HepG2 (cell line): Measurements from ENCODE around the gene FOXN3. TPM values are rescaled to one million over a fixed set of nuclear protein-coding genes. Genes with fewer than 3 reads are reported as not detected.

Source experiments
- ATAC-seq: fragments of 200-7000 bp; cut with Tn5 transposase; 3 replicates; pipeline ENCODE4 v1.9.1; 2020; ENCODE audit warnings: mild to moderate bottlenecking, moderate library complexity
- BruUV-seq: library from RNA; stranded (reverse); fragments of 400-500 nt; replicated peaks from 2 replicates; lab custom pipeline; 2021; lab: Mats Ljungman, UMichigan
- CTCF ChIA-PET: fragments of 300-600 bp; formaldehyde crosslinking; extraction: SDS; loops from one replicate; lab custom pipeline; 2021; ENCODE audit warnings: low total read pairs, inconsistent platforms, low intra/inter-chr PET ratio; lab: Yijun Ruan, JAX
- POLR2A ChIA-PET: fragments of 350-600 bp; sonication (Branson Sonifier 250); formaldehyde crosslinking; loops from one replicate; lab custom pipeline; 2020; ENCODE audit warnings: antibody characterized with exemption, inconsistent platforms; lab: Yijun Ruan, JAX
- DNase-seq: peaks from one replicate; pipeline ENCODE4 v3.0.0-alpha.2; 2015; ENCODE audit warnings: low spot score
- FAIRE-seq: peaks from 3 replicates; lab custom pipeline; 2011; peaks lifted over from hg19 to GRCh38; lab: Jason Lieb, UNC
- H2AFZ ChIP-seq: one replicate; pipeline ENCODE4 v1.6.1; 2011; ENCODE audit warnings: low read length, inconsistent platforms
- H3K27ac ChIP-seq: fragments of 300-600 bp; 3 replicates; pipeline ENCODE4 v1.8.0; 2011; ENCODE audit warnings: mixed run types, mild to moderate bottlenecking, mixed read lengths, low read length, inconsistent platforms; ENCODE audit not compliant: insufficient read depth; ENCODE audit errors: extremely low read length
- H3K27me3 ChIP-seq, 2 experiments: fragments of 200-600 bp in 1 of 2; 2 replicates in 1 of 2; 3 replicates in 1 of 2; pipeline versions ENCODE4 v1.6.0 to v1.8.0; 2011; ENCODE audit warnings: low read length in 2 of 2, mild to moderate bottlenecking in 2 of 2, moderate library complexity in 2 of 2, inconsistent platforms in 1 of 2; ENCODE audit not compliant: insufficient read depth in 2 of 2, control insufficient read depth in 1 of 2
- H3K36me3 ChIP-seq, 2 experiments: fragments of 200-600 bp in 1 of 2; replicated peaks in 1 of 2; 2 replicates in 1 of 2; 3 replicates in 1 of 2; pipeline versions ENCODE4 v1.5.1 to v1.8.0; 2011; ENCODE audit warnings: low read length in 2 of 2, inconsistent platforms in 1 of 2; ENCODE audit not compliant: insufficient read depth in 2 of 2, control insufficient read depth in 1 of 2
- H3K4me1 ChIP-seq: 2 replicates; pipeline ENCODE4 v1.5.1; 2012; ENCODE audit warnings: low read length, inconsistent platforms; ENCODE audit not compliant: insufficient read depth
- H3K4me2 ChIP-seq: 2 replicates; pipeline ENCODE4 v1.6.0; 2011; ENCODE audit warnings: low read depth, low read length, inconsistent platforms
- H3K4me3 ChIP-seq, 3 experiments: fragments of 200-600 bp in 1 of 3; sonication (generic), shearing (Covaris generic) in 1 of 3; replicated peaks in 1 of 3; 2 replicates each; pipeline ENCODE4 v1.5.1; 2011 to 2016; ENCODE audit warnings: low read length in 3 of 3, inconsistent platforms in 2 of 3, low read depth in 2 of 3, mild to moderate bottlenecking in 2 of 3, control low read depth in 1 of 3, mixed read lengths in 1 of 3; ENCODE audit not compliant: insufficient read depth in 1 of 3
- H3K79me2 ChIP-seq: one replicate; pipeline ENCODE4 v1.6.1; 2011; ENCODE audit warnings: low read length, inconsistent platforms; ENCODE audit not compliant: insufficient read depth
- H3K9ac ChIP-seq: 2 replicates; pipeline ENCODE4 v1.6.0; 2011; ENCODE audit warnings: mild to moderate bottlenecking, low read depth, low read length, inconsistent platforms; ENCODE audit not compliant: insufficient read depth
- H3K9me3 ChIP-seq: 2 replicates; pipeline ENCODE4 v1.5.1; 2012; ENCODE audit warnings: mild to moderate bottlenecking, low read length
- H4K20me1 ChIP-seq: 2 replicates; pipeline ENCODE4 v1.6.0; 2011; ENCODE audit warnings: inconsistent platforms, mild to moderate bottlenecking, low read length, moderate library complexity; ENCODE audit not compliant: insufficient read depth
- ATAD3A ChIP-seq: sonication (generic); formaldehyde crosslinking; IDR thresholded peaks from 2 replicates; pipeline ENCODE4 v1.4.0; 2020; ENCODE audit warnings: missing genetic modification reagents
- GATAD2A ChIP-seq: IDR thresholded peaks from 2 replicates; pipeline ENCODE4 v1.6.1; 2016
- HNF4A ChIP-seq: sonication (generic); formaldehyde crosslinking; IDR thresholded peaks from 2 replicates; pipeline ENCODE4 v1.4.0; 2020; ENCODE audit warnings: missing genetic modification reagents
- WIZ ChIP-seq: sonication (generic); formaldehyde crosslinking; IDR thresholded peaks from 2 replicates; pipeline ENCODE4 v1.5.1; 2020; ENCODE audit warnings: mild to moderate bottlenecking, missing genetic modification reagents
- ZBTB33 ChIP-seq: sonication (generic); formaldehyde crosslinking; IDR thresholded peaks from 2 replicates; pipeline ENCODE4 v1.4.0; 2020; ENCODE audit warnings: missing genetic modification reagents
- WGBS: methylation state at CpG from one replicate; pipeline ENCODE4 v1.1.6; 2017; ENCODE audit warnings: low lambda C conversion rate; 5-methylcytosine and 5-hydroxymethylcytosine counted together
- in situ Hi-C: cut with HindIII; loops from 2 replicates; pipeline ENCODE4 v1.10.0; 2017; ENCODE audit warnings: low pct_unique_long_range_greater_than_20kb; ENCODE audit not compliant: extremely low pct_ligation_motif_present
- intact Hi-C: fragments of 100-400 bp; cut with micrococcal nuclease; formaldehyde crosslinking; loops from one replicate; pipeline ENCODE4 v1.10.0; 2022; ENCODE audit not compliant: unreplicated experiment
- polyA plus RNA-seq, 8 experiments: library from polyadenylated mRNA; depleted of rRNA in 3 of 8; stranded (reverse) in 7 of 8; unstranded in 1 of 8; fragments of >200 nt; fragmentation: Illumina TruSeq in 4 of 8; extraction: Trizol in 4 of 8; gene quantifications; 2 replicates each; pipeline versions ENCODE4 v1.2.1 to v1.2.3, GENCODE V29; 2011 to 2016; ENCODE audit warnings: low read depth in 4 of 8, missing spikeins in 1 of 8, mixed read lengths in 1 of 8; ENCODE audit not compliant: insufficient read depth in 1 of 8
- total RNA-seq, 5 experiments: library from RNA; depleted of rRNA; stranded (reverse); fragments of >200 nt; fragmentation: Illumina TruSeq; extraction: Trizol; gene quantifications; 2 replicates each; pipeline ENCODE4 v1.2.3, GENCODE V29; 2016; ENCODE audit warnings: low read depth in 1 of 5
- TF ChIP-seq, protein P1 (sequence below): sonication (generic); formaldehyde crosslinking; IDR thresholded peaks from 2 replicates; pipeline ENCODE4 v1.4.0; 2020; ENCODE audit warnings: missing genetic modification reagents
- TF ChIP-seq, protein P2 (sequence below): sonication (generic); formaldehyde crosslinking; IDR thresholded peaks from 2 replicates; pipeline ENCODE4 v1.5.0; 2020; ENCODE audit warnings: missing genetic modification reagents

The FOXN3 gene
- total and polyA plus RNA-seq, 2 of the 13 experiments (the other 11 are each of a cell fraction or from before 2014, with no cell fraction given): 32.4 to 70.2 TPM

- 0 out of 2 replicates have a peak, but pooled peaks have one; percentile 9 for TF ChIP-seq HNF4A
- TF ChIP-seq GATAD2A: 0 out of 2 replicates have a peak, but pooled peaks have one; percentile 19
- TF ChIP-seq, protein P1, sequence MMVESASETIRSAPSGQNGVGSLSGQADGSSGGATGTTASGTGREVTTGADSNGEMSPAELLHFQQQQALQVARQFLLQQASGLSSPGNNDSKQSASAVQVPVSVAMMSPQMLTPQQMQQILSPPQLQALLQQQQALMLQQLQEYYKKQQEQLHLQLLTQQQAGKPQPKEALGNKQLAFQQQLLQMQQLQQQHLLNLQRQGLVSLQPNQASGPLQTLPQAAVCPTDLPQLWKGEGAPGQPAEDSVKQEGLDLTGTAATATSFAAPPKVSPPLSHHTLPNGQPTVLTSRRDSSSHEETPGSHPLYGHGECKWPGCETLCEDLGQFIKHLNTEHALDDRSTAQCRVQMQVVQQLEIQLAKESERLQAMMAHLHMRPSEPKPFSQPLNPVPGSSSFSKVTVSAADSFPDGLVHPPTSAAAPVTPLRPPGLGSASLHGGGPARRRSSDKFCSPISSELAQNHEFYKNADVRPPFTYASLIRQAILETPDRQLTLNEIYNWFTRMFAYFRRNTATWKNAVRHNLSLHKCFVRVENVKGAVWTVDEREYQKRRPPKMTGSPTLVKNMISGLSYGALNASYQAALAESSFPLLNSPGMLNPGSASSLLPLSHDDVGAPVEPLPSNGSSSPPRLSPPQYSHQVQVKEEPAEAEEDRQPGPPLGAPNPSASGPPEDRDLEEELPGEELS: 0 out of 2 replicates have a peak, but pooled peaks have one; percentile 19
- TF ChIP-seq ZBTB33: 0 out of 2 replicates have a peak, but pooled peaks have one; percentile 46
- TF ChIP-seq, protein P2, sequence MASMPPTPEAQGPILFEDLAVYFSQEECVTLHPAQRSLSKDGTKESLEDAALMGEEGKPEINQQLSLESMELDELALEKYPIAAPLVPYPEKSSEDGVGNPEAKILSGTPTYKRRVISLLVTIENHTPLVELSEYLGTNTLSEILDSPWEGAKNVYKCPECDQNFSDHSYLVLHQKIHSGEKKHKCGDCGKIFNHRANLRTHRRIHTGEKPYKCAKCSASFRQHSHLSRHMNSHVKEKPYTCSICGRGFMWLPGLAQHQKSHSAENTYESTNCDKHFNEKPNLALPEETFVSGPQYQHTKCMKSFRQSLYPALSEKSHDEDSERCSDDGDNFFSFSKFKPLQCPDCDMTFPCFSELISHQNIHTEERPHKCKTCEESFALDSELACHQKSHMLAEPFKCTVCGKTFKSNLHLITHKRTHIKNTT (CRISPR knock-in tag): no peak
Observed at GRCh38 chr14:89370781-89371180, 46.3 kb downstream of the FOXN3 start (continued).

DNA sequence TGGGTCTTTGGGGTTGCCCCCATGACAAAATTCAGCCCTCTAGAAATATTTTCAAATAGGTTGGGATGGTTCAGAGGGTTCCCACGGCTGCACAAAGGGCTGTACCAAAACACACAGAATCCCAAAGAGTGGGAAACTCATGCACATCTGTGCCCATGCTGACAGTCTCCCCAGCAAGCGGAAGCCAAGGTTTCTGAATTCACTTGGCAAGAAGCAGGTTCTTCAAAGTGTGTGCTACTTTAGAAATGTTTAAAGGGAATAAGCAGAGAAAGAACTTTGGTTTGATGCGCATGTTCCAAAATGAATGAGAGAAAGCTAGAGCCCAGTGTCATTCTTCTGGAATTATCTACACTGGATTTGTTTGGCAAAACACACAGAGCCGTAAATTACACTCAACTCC is 46.7 kb downstream of the FOXN3 start:
- Histone ChIP-seq H3K9me3 (no peaks in the 10 kb centered on the region), H3K4me1 (peaks cover 79% of the 10 kb centered on the region), H3K27ac (peak overlapping the region; percentile 96), H2AFZ (no peak overlapping the region), H3K9ac (no peak overlapping the region), H3K79me2 (peaks cover 84% of the 10 kb centered on the region), H3K4me2 (peak overlapping the region; percentile 82), H3K36me3 (peaks cover 4 to 15% of the 10 kb centered on the region in 2 experiments; a peak in 4 of 5 replicates), H4K20me1 (no peaks in the 10 kb centered on the region), H3K4me3 (no peak overlapping the region), H3K27me3 (no peaks in the 10 kb centered on the region)
- no TSS peak for BruUV-seq
- TF ChIP-seq WIZ (CRISPR knock-in tag) (0 out of 2 replicates have a peak, but pooled peaks have one; percentile 12), ATAD3A (CRISPR knock-in tag) (no peak)
- no peak for FAIRE-seq
- ChIA-PET POLR2A (interaction anchor here (2.5 to 3.5 kb wide), 2 partner anchors 9 to 18 kb away, joined by 12 to 57 read pairs; no protein-coding TSS in a partner anchor), CTCF (no interaction called here)
- intact Hi-C loops: no loop called here
- 90% methylated on average over 4 of the region's 4 CpGs for WGBS
- DNase-seq: no peak
- in situ Hi-C loops: no loop called here
- ATAC-seq: no peak
